Measurements from ENCODE around the gene TC2N.
A peak's percentile ranks its signal among the peaks of the same experiment; 100 is the strongest.
"Not testable (repeated sequence)": the region's sequence is repeated elsewhere in the genome, so short reads cannot be mapped to it uniquely, and the experiment has no call there.

Gene TC2N

DNA sequence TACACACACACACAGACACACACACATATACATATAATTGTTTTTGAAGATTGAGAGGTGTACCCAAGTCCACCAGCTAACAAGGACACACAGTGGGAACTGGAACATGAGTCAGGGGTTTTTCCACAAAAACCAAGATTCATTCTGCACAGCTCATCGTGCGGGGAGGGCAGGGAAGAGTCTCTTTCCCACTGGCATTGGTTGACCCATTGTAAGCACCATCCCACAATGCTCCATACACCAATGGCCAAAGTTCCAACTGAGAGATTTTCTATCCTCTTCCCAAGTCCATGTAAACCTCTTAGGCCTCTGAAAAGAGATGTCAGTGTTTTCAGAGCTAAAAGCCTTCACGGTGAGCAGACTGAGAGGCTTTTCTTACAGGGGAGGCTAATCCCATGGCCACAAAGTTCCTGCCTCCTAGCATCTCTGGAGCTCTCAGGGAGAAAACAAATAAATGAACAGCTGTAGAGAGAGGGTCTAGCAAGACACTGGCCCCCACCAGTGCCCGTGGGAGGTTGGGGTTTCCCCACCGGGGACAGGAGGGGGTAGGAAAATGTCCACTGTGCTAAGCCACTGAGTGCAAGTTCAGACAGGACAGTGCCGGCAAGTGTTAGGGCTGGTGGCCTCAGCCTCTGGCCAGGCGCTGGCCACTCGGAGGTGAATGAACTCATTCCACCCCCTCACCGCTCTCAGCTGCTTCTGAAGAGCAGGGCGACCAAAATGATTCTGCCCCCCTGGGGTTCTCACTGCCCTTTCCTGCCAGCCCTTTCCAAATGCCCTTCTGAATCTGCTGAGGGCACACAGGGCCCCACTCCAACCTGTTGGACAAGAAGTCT is 21.5 kb upstream of the TC2N start:
- DNase-seq = no peak

DNA sequence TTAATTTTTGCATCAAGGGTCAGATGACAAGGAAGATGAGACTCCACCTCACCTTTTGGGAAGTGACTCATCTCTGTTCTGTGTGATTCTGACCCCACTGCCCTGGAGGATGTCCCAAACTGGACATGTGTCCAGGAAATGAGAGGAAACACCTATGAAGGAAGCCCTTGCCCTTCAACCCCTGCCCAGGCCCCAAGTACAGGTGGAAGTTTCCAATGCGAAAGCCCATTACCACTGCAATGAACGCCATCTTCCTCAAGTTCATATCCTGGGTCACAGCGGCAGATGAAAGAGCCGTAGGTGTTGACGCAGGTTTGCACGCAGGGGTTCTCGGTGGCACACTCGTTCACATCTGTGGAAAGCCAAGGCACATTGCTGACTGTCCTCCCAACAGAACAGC is 19.6 kb upstream of the TC2N start:
- DNase-seq = no peak

DNA sequence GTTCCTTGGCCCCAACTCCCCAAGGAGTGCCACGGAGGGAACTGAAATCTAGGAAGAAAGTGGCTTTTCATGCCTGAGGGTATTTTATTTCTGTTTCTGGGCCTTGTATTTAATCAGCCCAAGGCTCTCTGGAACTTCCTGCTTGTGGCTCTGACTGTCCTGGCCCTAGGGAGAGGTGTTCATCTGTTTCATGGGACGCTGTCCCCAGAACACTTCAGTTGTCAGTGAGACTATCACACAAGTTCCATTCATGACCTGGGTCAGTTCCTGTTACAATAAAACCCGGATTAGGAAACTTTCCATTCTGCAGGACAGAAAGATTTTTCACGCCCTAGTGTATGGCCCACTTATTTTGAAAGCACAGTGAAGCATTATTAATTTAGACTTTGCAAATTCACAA is 18.5 kb upstream of the TC2N start:
- no peak for DNase-seq

DNA sequence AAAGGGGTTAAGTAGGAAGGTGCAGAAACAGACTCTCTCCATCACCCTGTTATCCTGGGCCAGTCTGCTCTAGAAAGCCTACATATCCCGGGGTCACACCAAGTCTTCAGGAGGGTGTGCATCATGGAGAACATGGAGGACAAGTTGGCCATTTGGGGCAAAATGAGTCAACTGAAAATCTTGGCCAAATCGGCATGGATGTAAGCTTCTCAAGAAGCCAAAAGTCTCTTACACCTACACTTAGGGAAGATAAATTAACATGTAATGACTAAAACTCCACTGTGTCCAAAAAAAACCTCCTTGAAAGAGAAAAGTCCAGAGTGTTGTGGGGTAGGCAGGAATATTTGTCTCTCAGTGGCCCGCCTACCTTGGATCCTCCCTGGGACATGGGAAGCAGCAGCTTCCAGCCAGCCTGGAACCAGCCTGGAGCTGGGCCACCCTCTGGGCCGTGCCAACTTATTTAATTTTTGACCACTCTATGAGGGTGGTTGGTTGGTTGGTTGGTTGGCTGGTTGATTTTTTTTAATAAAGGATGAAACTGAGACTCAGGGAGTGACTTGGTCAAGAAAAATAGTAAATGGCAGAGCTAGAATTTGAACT is 17.9 kb upstream of the TC2N start:
- no peak for DNase-seq

DNA sequence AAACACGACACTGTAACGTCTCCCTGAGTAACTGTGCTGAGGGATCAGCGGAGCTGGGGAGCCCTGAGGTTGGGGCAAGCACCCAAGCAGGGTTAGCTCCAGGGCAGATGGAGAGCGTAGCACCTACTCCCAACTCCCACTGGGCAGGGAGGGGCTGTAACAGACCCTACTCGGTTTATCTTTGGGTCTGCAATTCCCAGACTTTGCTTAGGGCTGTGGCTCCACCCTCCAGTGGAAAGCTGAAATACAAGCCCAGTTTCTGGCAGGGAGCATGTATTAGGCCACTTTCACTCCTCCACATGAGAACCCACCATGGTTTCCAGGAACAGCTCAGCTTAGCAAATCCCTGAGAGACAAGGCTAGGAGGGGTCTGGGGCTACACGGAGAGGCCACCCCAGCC is 17.3 kb upstream of the TC2N start:
- DNase-seq = no peak

DNA sequence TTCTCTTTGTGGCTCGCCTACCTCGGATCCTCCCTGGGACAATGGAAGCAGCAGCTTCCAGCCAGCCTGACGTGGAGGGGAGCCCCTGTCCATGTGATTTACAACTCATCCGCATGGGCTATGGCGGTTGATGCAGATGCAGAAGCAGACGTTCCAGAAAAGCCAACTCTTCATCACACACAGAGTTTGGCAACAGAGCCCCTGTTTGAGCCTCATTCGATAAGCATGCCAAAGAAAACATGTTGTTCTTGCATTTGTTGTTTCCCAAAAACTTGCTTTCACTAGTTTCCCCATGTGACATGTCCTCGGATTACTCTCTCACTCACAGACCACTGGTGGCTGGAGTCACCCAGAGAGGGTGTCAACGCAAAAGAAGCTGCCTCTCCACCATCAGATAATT is 16.4 kb upstream of the TC2N start:
- no peak for DNase-seq

DNA sequence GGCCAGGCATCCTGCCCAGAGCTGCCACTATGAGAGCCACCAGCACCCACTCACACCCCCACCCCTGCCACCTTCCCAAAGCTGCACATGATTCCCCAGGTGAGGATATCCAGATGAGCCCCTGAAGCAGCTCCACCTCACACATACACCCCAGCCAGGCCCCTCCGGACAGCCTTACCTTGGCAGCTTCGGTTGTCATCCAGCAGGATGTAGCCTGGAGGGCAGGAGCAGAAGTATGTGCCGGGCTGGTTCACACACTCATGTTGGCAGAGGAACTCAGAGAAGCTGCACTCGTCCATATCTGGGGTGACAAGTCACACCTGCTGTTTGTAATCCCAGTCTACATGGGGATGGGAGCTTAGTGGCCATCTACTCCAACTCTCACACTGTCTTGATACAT is 15.4 kb upstream of the TC2N start:
- no peak for DNase-seq

DNA sequence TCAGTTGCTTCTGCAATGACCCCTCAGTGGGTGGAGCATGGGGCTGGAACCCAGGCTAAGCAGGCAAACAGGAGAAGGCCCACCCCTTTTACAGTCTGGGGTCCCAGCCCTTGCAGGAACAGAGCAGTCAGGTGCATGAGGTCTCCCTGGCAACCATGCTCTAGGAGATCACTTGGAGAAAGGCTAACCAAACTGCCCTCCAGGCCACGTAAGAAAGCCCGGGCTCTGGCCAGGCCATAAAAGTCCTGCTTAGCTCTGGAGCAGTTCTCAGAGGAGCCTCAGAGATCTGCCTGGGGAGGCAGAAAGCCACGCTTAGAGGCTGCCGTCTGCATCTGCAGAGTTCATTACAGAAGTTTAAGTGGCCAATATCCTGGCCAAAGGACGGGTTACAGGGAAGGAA is 15.0 kb upstream of the TC2N start:
- DNase-seq = no peak

DNA sequence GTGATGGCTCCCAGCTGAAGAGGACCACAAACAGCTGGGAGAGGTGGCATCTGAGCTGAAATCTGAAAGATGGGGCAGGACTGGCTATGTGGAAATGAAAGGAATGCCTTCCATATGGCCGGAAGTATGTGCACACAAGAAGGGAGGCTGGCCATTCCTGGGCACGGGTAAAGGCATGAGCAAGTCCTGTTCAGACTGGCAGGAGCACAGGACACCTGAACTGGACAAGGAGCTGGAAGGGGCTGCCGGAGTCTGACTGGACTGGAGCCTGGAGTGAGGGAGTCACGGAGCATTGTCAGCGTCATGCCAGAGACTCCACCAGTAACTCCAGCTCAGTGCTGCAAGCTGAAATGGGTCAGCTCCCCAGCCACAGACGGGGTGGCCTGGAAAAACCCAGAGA is 11.9 kb upstream of the TC2N start:
- DNase-seq = no peak

DNA sequence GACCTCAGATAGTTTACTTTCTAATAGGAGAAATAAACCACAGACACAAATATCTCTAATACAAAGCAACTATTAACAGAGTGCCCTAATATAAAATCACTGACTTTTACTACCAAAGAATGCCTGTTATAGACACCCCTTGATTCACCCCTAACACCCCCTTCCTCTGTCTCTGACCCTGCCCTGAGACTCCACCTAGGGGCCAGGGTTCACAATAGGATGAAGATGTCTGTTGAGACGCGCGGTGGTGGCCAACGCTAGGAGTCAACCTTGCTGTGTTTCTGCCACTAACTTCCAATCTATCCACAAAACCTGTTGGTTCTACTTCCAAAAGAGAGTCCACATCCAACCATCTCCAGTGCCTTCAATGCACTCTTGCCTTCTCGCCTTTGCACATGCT is 10.9 kb upstream of the TC2N start:
- no peak for DNase-seq

DNA sequence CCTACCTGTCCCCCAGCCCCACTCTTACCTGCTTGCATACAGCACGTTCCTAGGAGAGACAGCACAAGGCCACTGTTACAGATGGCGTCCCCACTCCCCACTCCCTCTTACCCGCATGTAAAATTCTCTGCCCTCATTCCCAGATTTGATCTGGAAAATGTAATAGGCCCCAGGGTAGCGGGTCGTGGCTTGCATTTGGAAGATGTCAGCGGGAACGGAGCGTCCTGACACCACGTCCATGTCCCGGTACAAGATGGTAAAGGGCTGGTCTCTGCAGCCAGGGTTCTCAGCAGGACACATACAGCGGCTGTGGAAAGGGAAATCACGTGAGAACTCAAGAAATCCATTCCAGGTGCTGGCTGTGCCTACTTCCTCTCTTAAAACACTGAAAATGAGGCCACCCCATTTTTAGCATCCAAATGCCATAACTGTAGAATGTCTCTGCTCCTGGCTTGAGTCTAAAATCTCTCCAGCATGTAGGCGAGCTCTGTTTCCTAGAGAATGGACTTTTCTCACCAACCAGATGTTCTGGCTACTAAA is 10.1 kb upstream of the TC2N start:
- DNase-seq = no peak

DNA sequence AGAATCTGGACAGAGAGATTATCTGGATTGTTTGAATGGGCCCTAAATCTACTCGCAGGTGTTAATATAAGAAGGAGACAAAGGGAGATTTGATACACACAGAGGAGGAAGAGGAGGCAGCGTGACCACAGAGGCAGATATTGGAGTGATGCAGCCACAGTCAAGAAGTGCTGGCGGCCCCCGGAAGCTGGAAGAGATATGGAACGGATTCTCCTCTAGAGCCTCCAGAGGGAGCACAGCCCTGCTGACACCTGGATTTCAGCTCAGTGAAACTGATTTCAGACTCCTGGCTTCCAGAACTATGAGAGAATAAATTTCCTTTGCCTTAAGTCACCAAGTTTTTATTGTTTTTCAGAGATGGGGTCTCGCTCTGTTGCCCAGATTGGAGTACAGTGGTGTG is 9.2 kb upstream of the TC2N start:
- DNase-seq = no peak

DNA sequence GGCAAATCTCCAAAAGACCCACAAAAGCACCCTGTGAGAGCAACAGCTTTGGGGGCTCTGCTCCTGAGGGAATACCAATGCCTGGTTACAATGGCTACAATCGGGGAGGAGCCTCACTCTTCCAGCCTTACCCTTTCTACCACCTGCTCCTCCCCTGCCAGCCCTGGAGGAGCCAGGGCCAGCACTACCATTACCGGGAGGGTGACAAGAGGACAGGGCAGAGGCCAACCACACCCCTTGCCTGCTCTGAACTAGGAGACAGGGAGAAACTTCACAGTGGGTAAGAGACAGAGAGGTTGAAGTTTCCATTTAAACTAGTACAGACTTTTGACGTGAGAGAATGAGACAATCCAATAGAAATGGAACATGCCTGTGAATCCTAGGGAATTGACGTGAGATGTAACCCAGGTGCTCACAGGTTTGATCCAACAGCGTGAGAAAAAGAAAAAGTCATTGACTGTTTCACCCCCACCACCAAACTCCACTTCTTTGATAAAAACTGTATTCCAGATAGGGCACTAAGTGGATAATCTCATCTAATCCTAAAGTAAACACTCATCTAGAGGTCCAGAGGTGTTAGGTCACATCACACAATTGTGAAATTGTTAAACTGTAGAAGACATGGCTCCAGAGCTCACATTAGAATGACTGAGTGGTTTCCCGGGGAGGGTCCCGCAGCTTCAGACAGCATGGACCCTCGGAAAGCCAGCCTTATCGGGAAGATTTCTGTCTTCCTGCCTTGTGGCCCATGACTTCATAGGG is 8.4 kb upstream of the TC2N start:
- DNase-seq = no peak

DNA sequence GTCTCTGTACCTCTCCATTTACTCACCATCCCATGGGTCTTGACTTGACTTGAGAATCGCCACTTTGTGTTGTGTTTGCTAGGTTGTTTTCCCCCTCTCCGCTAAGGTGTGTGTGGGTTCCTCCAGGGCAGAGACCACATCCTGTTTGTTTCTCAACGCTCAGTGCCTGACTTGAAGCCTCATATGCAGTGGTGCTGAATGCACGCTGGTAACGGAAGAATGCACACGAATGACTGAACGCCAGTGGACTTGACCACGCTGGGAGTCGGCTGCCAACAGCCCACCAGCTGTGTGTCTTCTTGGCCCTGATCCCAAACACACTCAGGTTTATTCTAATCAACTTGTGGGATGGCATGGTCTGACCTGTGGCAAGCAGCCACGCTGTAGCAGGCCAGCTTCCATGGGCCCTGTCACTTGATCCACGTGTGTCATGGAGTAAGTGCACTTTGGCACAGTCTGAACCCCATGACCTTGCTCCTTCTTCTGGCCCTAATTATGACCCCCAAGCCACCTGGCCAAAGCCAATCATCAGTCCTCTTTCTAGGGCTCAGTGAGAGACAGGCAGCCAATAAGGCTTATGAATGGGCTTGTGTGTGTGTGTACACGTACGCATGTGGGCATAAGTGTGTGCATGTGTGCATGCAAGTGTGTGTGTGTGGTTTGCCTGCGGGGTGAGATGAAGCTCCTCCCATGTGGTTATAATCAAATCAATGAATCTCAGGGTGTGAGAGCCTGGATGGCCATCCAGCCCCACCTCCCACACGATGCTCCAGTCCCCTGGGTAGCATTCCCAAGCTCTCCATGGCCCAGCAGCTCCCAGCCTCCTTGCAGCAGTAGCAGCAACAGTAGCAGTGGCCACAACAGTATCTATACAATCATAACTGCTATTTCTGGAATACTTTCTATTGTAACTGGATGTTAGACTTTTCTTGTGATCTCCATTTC is 6.4 kb upstream of the TC2N start:
- DNase-seq = peak; percentile 31

DNA sequence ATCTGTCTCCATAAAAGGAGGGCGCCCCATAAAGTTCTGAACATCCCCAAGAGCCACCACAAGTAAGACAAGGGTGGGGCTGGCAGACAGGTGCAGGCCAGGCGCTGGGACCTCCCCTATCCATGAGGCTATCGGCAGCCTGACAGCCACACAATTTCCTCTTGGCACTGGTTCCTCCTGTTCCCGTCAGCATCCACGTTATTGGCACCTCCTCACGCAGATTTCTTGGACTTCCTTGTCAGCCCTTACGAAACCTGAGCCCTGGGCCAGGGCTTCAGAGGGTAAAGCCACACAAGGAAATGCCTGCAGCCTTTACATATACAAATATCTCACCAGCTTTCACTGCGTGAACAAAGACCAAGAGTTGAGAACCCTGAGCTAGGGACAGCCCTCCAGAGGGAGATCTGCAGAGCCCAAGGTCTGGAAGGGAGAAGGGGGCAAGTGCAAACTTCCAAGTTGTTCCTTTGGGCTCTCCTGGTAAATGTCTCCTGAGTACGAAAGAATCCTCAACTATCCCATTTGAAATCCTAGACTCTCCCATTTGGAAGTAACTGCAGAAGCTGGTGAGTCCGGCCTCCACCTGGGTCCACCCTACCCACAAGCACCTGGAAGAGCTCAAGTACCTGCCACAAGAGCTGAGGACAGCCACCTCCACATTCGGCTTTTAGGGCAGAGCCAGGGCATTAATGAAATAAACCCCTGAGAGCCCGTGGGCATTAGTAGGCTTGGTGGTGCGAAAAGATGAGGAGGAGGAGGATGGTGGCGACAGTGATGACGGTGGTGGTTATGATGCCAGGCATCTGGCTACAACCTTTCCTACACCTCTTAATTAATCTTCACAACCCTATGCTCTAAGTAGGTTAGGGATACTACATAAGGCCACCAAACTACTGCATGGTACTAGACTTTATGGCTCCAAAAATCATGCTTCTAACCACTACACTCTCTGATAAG is 5.5 kb upstream of the TC2N start:
- no peak for DNase-seq

DNA sequence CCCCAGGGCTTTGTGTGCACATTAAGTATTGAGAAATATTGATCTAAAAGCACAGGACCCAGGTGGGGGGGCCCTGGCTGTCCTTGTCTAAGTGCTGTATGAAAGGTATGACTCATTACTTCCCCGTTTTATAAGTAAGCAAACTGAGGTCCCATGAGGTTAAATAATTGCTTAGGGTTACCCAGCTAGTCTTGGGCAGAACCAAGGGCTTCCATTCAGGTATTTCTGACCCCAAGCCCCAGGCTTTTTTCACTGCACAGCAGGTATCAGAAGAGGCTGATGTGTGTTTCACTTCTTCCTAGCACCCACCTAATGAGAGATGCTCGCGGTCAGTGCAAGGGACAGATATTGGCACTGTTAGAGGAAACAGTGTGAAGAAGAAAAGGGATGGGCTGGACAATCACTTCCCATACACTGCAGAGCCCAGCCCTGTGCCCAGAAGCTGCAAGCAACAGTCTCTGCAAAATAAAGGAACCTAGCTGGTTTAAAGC is 4.7 kb upstream of the TC2N start:
- no peak for DNase-seq

DNA sequence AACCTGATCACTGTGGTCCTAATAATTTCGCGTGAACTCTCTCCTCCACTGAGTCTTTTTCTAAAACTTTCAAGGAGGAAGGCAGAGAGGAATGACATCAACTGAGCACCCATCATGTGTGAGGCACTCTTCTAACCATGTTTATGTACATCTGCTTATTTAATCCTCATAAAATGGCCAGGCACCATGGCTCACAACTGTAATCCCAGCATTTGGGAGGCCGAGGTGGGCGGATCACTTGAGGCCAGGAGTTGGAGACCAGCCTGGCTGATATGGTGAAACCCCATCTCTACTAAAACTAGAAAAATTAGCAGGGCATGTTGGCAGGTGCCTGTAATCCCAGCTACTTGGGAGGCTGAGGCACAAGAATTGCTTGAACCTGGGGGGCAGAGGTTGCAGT is 4.1 kb upstream of the TC2N start:
- not testable (repeated sequence) for DNase-seq

DNA sequence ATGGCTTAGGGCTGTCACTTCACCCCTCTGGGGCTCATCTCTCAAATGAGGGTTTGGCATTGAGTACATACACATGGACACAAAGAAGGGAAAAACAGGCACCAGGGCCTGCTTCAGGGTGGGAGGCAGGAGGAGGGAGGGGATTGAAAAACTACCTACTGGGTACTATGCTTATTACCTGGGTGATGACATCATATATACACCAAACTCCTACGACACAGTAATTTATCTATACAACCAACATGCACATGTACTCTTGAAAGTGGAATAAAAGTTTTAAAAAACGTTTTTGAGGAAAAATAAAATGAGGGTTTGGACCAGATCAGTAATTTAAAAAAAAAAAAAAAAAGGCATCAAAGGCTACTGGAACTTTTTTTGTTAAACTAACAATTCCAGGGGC is 3.6 kb upstream of the TC2N start:
- no peak for DNase-seq

DNA sequence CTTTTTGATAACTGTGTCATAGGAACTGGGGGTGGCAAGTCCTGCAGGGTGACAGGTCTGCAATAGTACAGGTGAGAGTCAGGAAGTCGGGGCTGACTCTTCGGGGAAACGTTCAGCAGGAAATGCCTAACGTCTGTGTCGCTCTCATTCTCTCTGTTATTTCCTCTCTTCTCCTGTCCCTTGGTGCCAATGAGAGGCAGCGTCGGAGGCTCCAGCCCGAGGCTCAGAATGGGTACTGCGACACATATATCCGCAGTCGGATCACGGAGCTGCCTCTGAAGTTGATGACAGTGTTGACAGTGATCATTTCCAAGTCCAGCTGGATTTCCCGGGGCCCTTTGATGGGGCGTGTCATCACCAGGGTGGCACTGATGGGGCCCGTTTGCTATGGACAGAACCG is 2.7 kb upstream of the TC2N start:
- DNase-seq = no peak

DNA sequence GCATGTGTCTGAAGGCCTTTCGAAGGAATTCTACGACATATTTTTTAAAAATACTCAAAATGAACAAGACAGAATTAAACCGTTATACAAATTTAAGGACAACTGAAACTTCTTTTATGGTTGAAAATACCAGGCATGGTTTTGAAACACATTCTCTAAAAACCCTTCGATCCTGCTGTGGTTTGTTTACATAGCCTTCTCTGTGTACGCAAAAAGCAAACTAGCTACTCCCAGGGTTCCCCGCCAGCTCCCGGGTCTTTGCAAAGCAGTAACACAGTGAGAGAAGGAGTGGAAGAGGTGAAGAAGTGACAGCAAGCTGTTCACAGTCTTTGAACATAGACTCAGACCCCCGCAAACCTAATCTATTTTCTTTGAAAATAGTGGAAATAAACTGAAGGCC is 2.2 kb upstream of the TC2N start:
- no peak for DNase-seq

Measured in kidney glomerular epithelial cell (primary cell).